Measurements from ENCODE around the gene EPO.

The EPO gene

GRCh38 chr7:100678291-100678984, 41.8 kb upstream of the EPO start:
- no peaks in the 10 kb centered on the region for H3K4me1 ChIP-seq (ENCODE audit: control insufficient read depth, insufficient read depth, low read length)
- H3K9me3 ChIP-seq (ENCODE audit: control insufficient read depth, insufficient read depth, low read length) = no peaks in the 10 kb centered on the region
- H3K27me3 ChIP-seq (ENCODE audit: control insufficient read depth, insufficient read depth, low read length) = no peaks in the 10 kb centered on the region
- H3K27ac ChIP-seq (ENCODE audit: low read depth, low read length) = peak overlapping the region; percentile 28
- H3K36me3 ChIP-seq (ENCODE audit: control insufficient read depth, insufficient read depth, low read length) = peaks cover 69% of the 10 kb centered on the region
- H3K4me3 ChIP-seq (ENCODE audit: low read depth, low read length) = no peak overlapping the region
- no peak overlapping the region for H3K9ac ChIP-seq (ENCODE audit: low read depth, low read length)

GRCh38 chr7:100679129-100679926, 40.9 kb upstream of the EPO start:
- Histone ChIP-seq H3K4me3 (ENCODE audit: low read depth, low read length) (no peak overlapping the region), H3K27me3 (ENCODE audit: control insufficient read depth, insufficient read depth, low read length) (no peaks in the 10 kb centered on the region), H3K9me3 (ENCODE audit: control insufficient read depth, insufficient read depth, low read length) (no peaks in the 10 kb centered on the region), H3K4me1 (ENCODE audit: control insufficient read depth, insufficient read depth, low read length) (no peaks in the 10 kb centered on the region), H3K36me3 (ENCODE audit: control insufficient read depth, insufficient read depth, low read length) (peaks cover 78% of the 10 kb centered on the region), H3K27ac (ENCODE audit: low read depth, low read length) (peak overlapping the region; percentile 50), H3K9ac (ENCODE audit: low read depth, low read length) (no peak overlapping the region)

GRCh38 chr7:100679927-100680575, 40.2 kb upstream of the EPO start:
- H3K4me3 ChIP-seq (ENCODE audit: low read depth, low read length) = no peak overlapping the region
- H3K36me3 ChIP-seq (ENCODE audit: control insufficient read depth, insufficient read depth, low read length) = peaks cover 85% of the 10 kb centered on the region
- H3K27ac ChIP-seq (ENCODE audit: low read depth, low read length) = peak overlapping the region; percentile 50
- no peaks in the 10 kb centered on the region for H3K9me3 ChIP-seq (ENCODE audit: control insufficient read depth, insufficient read depth, low read length)
- no peaks in the 10 kb centered on the region for H3K27me3 ChIP-seq (ENCODE audit: control insufficient read depth, insufficient read depth, low read length)
- no peak overlapping the region for H3K9ac ChIP-seq (ENCODE audit: low read depth, low read length)
- no peaks in the 10 kb centered on the region for H3K4me1 ChIP-seq (ENCODE audit: control insufficient read depth, insufficient read depth, low read length)

GRCh38 chr7:100680576-100681271, 39.5 kb upstream of the EPO start:
- peaks cover 92% of the 10 kb centered on the region for H3K36me3 ChIP-seq (ENCODE audit: control insufficient read depth, insufficient read depth, low read length)
- H3K4me3 ChIP-seq (ENCODE audit: low read depth, low read length) = no peak overlapping the region
- no peaks in the 10 kb centered on the region for H3K4me1 ChIP-seq (ENCODE audit: control insufficient read depth, insufficient read depth, low read length)
- peak overlapping the region; percentile 8 for H3K27ac ChIP-seq (ENCODE audit: low read depth, low read length)
- H3K9ac ChIP-seq (ENCODE audit: low read depth, low read length) = no peak overlapping the region
- H3K27me3 ChIP-seq (ENCODE audit: control insufficient read depth, insufficient read depth, low read length) = no peaks in the 10 kb centered on the region
- H3K9me3 ChIP-seq (ENCODE audit: control insufficient read depth, insufficient read depth, low read length) = no peaks in the 10 kb centered on the region

GRCh38 chr7:100681491-100682227, 38.6 kb upstream of the EPO start:
- Histone ChIP-seq H3K36me3 (ENCODE audit: control insufficient read depth, insufficient read depth, low read length) (peaks cover 100% of the 10 kb centered on the region), H3K9me3 (ENCODE audit: control insufficient read depth, insufficient read depth, low read length) (no peaks in the 10 kb centered on the region), H3K27ac (ENCODE audit: low read depth, low read length) (peak overlapping the region; percentile 51), H3K27me3 (ENCODE audit: control insufficient read depth, insufficient read depth, low read length) (no peaks in the 10 kb centered on the region), H3K4me1 (ENCODE audit: control insufficient read depth, insufficient read depth, low read length) (no peaks in the 10 kb centered on the region), H3K9ac (ENCODE audit: low read depth, low read length) (no peak overlapping the region), H3K4me3 (ENCODE audit: low read depth, low read length) (no peak overlapping the region)

- H3K27me3 ChIP-seq (ENCODE audit: control insufficient read depth, insufficient read depth, low read length) = no peaks in the 10 kb centered on the region
- H3K9ac ChIP-seq (ENCODE audit: low read depth, low read length) = no peak overlapping the region
- no peaks in the 10 kb centered on the region for H3K9me3 ChIP-seq (ENCODE audit: control insufficient read depth, insufficient read depth, low read length)
- no peak overlapping the region for H3K4me3 ChIP-seq (ENCODE audit: low read depth, low read length)
- peak overlapping the region; percentile 51 for H3K27ac ChIP-seq (ENCODE audit: low read depth, low read length)
- peaks cover 100% of the 10 kb centered on the region for H3K36me3 ChIP-seq (ENCODE audit: control insufficient read depth, insufficient read depth, low read length)
- no peaks in the 10 kb centered on the region for H3K4me1 ChIP-seq (ENCODE audit: control insufficient read depth, insufficient read depth, low read length)
Measured at GRCh38 chr7:100682228-100682741, 38.0 kb upstream of the EPO start.

GRCh38 chr7:100682991-100683658, 37.1 kb upstream of the EPO start:
- no peaks in the 10 kb centered on the region for H3K27me3 ChIP-seq (ENCODE audit: control insufficient read depth, insufficient read depth, low read length)
- no peaks in the 10 kb centered on the region for H3K9me3 ChIP-seq (ENCODE audit: control insufficient read depth, insufficient read depth, low read length)
- H3K4me3 ChIP-seq (ENCODE audit: low read depth, low read length) = no peak overlapping the region
- no peak overlapping the region for H3K9ac ChIP-seq (ENCODE audit: low read depth, low read length)
- H3K27ac ChIP-seq (ENCODE audit: low read depth, low read length) = no peak overlapping the region
- H3K36me3 ChIP-seq (ENCODE audit: control insufficient read depth, insufficient read depth, low read length) = peaks cover 99% of the 10 kb centered on the region
- no peaks in the 10 kb centered on the region for H3K4me1 ChIP-seq (ENCODE audit: control insufficient read depth, insufficient read depth, low read length)

- Histone ChIP-seq H3K9me3 (ENCODE audit: control insufficient read depth, insufficient read depth, low read length) (no peaks in the 10 kb centered on the region), H3K4me3 (ENCODE audit: low read depth, low read length) (no peak overlapping the region), H3K9ac (ENCODE audit: low read depth, low read length) (no peak overlapping the region), H3K27me3 (ENCODE audit: control insufficient read depth, insufficient read depth, low read length) (no peaks in the 10 kb centered on the region), H3K4me1 (ENCODE audit: control insufficient read depth, insufficient read depth, low read length) (no peaks in the 10 kb centered on the region), H3K36me3 (ENCODE audit: control insufficient read depth, insufficient read depth, low read length) (peaks cover 99% of the 10 kb centered on the region), H3K27ac (ENCODE audit: low read depth, low read length) (no peak overlapping the region)
Measured at GRCh38 chr7:100683659-100684533, 36.4 kb upstream of the EPO start.

GRCh38 chr7:100684534-100685042, 35.7 kb upstream of the EPO start:
- Histone ChIP-seq H3K27ac (ENCODE audit: low read depth, low read length) (no peak overlapping the region), H3K36me3 (ENCODE audit: control insufficient read depth, insufficient read depth, low read length) (peaks cover 99% of the 10 kb centered on the region), H3K27me3 (ENCODE audit: control insufficient read depth, insufficient read depth, low read length) (no peaks in the 10 kb centered on the region), H3K9me3 (ENCODE audit: control insufficient read depth, insufficient read depth, low read length) (no peaks in the 10 kb centered on the region), H3K9ac (ENCODE audit: low read depth, low read length) (no peak overlapping the region), H3K4me1 (ENCODE audit: control insufficient read depth, insufficient read depth, low read length) (no peaks in the 10 kb centered on the region), H3K4me3 (ENCODE audit: low read depth, low read length) (no peak overlapping the region)

Measured in HUES48 (cell line).